Type B pancreatic cell (in vitro differentiated cells): ENCODE data around the gene NT5E. TPM values are rescaled to one million over a fixed set of nuclear protein-coding genes. Genes with fewer than 3 reads are reported as not detected.

Experiments
- DNase-seq: peaks from one replicate; pipeline ENCODE4 v3.0.0; 2021; ENCODE audit warnings: mixed read lengths; ENCODE audit not compliant: unreplicated experiment; ENCODE audit errors: extremely low spot score
- H3K27ac Mint-ChIP-seq: 2 replicates; pipeline ENCODE4 v1.8.0; 2021; ENCODE audit warnings: mild to moderate bottlenecking, mixed read lengths
- H3K27me3 Mint-ChIP-seq: 2 replicates; pipeline ENCODE4 v1.8.0; 2021; ENCODE audit warnings: mixed read lengths
- H3K36me3 Mint-ChIP-seq: 2 replicates; pipeline ENCODE4 v1.8.0; 2021; ENCODE audit warnings: mixed read lengths
- H3K4me1 Mint-ChIP-seq: one replicate; pipeline ENCODE4 v1.8.0; 2021; ENCODE audit warnings: mixed read lengths; ENCODE audit not compliant: unreplicated experiment
- H3K4me3 Mint-ChIP-seq: 2 replicates; pipeline ENCODE4 v1.8.0; 2021; ENCODE audit warnings: mild to moderate bottlenecking, mixed read lengths
- H3K9me3 Mint-ChIP-seq: 2 replicates; pipeline ENCODE4 v1.8.0; 2021; ENCODE audit warnings: mixed read lengths
- total RNA-seq: library from RNA; stranded (reverse); gene quantifications from 2 replicates; pipeline ENCODE4 v1.2.1, GENCODE V29; 2021; ENCODE audit warnings: low replicate concordance
- TF ChIP-seq, protein P1 (sequence below): fragments of 200-600 bp; sonication (generic); conservative IDR thresholded peaks from 2 replicates; pipeline ENCODE4 v1.5.0; 2021; ENCODE audit warnings: antibody characterized with exemption, mild to moderate bottlenecking

The NT5E gene
- total RNA-seq, 1 donor from 2014 or later = 6.6 TPM

DNA sequence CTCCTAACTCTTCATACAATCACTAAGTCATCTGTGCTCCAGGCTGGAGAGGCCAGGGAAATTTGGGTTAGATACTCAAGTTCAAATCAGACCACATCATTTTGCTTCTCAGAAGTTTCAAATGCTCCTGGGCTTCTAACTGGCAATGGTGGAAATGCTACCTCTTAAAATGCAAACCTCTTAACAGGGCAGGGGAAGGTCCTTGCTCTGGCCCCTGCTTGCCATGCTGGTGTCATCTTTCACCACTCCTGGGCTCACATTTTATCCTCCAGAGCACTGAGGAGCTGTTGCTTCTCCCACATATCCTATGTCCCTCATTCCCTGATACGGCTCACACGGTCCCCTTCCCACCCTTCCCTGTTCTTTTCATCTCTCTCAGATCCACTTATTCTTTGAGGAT lies 41.8 kb upstream of the NT5E start:
- H3K27ac Mint-ChIP-seq = no peak overlapping the region
- peaks cover 25% of the 10 kb centered on the region for H3K4me1 Mint-ChIP-seq
- H3K4me3 Mint-ChIP-seq = no peak overlapping the region
- no peaks in the 10 kb centered on the region for H3K36me3 Mint-ChIP-seq
- no peak for DNase-seq
- TF ChIP-seq, protein P1, sequence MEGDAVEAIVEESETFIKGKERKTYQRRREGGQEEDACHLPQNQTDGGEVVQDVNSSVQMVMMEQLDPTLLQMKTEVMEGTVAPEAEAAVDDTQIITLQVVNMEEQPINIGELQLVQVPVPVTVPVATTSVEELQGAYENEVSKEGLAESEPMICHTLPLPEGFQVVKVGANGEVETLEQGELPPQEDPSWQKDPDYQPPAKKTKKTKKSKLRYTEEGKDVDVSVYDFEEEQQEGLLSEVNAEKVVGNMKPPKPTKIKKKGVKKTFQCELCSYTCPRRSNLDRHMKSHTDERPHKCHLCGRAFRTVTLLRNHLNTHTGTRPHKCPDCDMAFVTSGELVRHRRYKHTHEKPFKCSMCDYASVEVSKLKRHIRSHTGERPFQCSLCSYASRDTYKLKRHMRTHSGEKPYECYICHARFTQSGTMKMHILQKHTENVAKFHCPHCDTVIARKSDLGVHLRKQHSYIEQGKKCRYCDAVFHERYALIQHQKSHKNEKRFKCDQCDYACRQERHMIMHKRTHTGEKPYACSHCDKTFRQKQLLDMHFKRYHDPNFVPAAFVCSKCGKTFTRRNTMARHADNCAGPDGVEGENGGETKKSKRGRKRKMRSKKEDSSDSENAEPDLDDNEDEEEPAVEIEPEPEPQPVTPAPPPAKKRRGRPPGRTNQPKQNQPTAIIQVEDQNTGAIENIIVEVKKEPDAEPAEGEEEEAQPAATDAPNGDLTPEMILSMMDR = no peak
- H3K27me3 Mint-ChIP-seq = peaks cover 10% of the 10 kb centered on the region
- no peaks in the 10 kb centered on the region for H3K9me3 Mint-ChIP-seq

DNA sequence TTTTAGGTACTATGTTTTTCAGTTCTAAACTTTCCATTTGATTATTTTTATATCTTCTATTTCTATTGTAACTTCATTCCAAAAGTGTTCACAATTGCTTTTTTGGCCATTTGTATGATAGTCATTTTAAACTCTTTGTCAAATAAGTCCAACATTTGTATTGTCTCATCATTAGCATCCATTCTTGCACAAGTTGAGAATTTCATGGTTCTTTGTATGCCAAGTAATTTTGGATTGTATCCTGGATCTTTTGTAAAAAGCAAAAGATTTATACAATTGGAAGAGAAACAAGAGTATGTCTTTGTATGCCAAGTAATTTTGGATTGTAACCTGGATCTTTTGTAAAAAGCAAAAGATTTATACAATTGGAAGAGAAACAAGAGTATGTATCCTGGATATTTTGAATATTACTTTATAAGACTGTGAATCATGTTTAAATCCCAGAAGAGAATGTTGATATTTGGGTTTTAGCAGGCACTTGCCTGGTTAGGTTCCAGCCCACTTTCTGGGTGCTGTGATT lies 36.9 kb upstream of the NT5E start:
- TF ChIP-seq, protein P1 = no peak

DNA sequence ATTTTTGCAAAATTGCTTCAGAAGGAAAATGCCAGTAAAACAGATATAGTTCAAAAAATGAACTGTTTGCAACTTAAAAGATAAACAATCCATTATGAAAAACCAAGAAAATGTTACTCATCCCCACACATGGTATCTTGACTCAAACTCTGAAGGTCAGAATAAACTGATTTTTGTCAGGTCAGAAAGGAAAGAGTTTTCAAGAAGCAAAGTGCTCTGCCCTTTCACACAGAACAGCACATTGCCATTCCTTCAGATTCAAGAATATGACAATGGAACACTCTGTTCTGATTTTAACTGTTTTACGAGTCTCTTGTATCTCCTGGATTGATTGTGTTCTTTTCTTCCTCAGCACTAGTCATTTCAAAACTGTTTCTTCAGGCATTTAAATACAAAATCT lies 33.8 kb upstream of the NT5E start:
- Mint-ChIP-seq H3K36me3 (no peaks in the 10 kb centered on the region), H3K4me3 (no peak overlapping the region), H3K9me3 (no peaks in the 10 kb centered on the region), H3K27ac (no peak overlapping the region), H3K27me3 (peaks cover 7% of the 10 kb centered on the region), H3K4me1 (no peaks in the 10 kb centered on the region)
- TF ChIP-seq, protein P1 = no peak
- no peak for DNase-seq

More for the DNA sequence above, 36.9 kb upstream of the NT5E start:
- no peaks in the 10 kb centered on the region for H3K4me1 Mint-ChIP-seq
- H3K27me3 Mint-ChIP-seq = peaks cover 10% of the 10 kb centered on the region
- no peak overlapping the region for H3K27ac Mint-ChIP-seq
- no peak for DNase-seq
- no peaks in the 10 kb centered on the region for H3K9me3 Mint-ChIP-seq
- no peak overlapping the region for H3K4me3 Mint-ChIP-seq
- no peaks in the 10 kb centered on the region for H3K36me3 Mint-ChIP-seq

DNA sequence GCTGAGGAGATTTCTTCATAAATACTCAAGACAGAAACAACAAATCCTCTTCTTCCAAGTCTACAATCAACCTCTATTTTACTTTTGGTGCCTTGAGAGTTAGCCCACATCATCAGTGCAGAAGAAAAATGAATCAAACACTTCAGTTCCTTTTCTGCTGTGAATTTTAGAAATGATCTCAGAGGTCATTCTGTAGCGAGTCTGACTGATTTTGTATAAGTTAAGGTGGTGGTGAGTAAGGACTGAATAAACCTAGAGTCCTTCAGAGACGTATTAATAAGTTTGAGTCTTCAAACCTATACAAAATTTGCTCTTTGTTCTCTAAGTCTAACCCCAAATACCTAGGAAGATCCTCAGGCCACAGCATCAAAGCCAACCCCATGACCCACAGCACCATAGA lies 33.1 kb upstream of the NT5E start:
- Mint-ChIP-seq H3K4me1 (no peaks in the 10 kb centered on the region), H3K4me3 (no peak overlapping the region), H3K36me3 (no peaks in the 10 kb centered on the region), H3K27ac (no peak overlapping the region), H3K9me3 (no peaks in the 10 kb centered on the region), H3K27me3 (peaks cover 7% of the 10 kb centered on the region)
- no peak for DNase-seq
- TF ChIP-seq, protein P1 = no peak

DNA sequence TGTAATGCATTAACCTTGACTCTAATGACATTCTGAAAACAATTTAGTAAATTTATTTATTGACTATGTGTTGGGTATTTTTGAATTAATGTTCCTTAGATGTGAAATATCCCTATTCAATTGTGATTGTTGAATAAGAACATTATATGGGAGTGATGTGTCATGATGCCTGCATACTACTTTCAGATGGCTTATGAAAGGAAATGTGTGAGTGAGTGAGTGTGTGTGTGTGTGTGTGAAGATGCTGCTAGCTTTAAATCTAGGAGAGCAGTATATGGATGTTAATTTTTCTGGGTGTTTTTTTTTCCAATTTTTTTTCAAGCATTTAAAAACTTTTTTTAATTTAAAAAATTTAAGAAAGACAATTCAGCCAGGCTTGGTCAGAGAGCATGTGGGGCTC lies 32.5 kb upstream of the NT5E start:
- H3K4me1 Mint-ChIP-seq = peaks cover 3% of the 10 kb centered on the region
- DNase-seq = no peak
- no peak overlapping the region for H3K4me3 Mint-ChIP-seq
- H3K9me3 Mint-ChIP-seq = no peaks in the 10 kb centered on the region
- H3K27me3 Mint-ChIP-seq = peaks cover 6% of the 10 kb centered on the region
- no peaks in the 10 kb centered on the region for H3K36me3 Mint-ChIP-seq
- TF ChIP-seq, protein P1 = no peak
- no peak overlapping the region for H3K27ac Mint-ChIP-seq

DNA sequence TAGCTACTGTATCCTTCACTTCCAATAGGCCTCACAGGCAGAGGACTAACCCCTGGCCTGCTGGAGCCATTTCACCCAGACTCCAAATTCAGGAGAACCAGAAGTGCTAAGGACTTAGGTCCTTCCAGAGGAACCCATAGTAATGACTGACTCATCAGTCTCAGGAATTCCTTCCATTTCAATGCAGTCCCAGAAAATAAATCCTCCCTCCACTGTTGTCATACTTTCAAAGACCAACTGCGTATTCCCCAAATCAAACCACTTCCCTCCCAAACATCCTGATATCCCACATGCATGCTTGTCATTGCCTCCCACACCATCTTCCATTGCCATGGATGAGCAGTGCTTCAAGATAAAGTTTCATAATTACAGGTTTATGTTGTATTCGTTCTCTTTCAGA lies 31.8 kb upstream of the NT5E start:
- TF ChIP-seq, protein P1 = no peak
- H3K27ac Mint-ChIP-seq = no peak overlapping the region
- no peak for DNase-seq
- H3K27me3 Mint-ChIP-seq = peaks cover 3% of the 10 kb centered on the region
- H3K4me3 Mint-ChIP-seq = no peak overlapping the region
- H3K9me3 Mint-ChIP-seq = no peaks in the 10 kb centered on the region
- H3K36me3 Mint-ChIP-seq = no peaks in the 10 kb centered on the region
- H3K4me1 Mint-ChIP-seq = peaks cover 4% of the 10 kb centered on the region
